HCT116 (cell line): Measurements from ENCODE around the gene C1orf116. TPM values are rescaled to one million over a fixed set of nuclear protein-coding genes. Genes with fewer than 3 reads are reported as not detected.
A peak's percentile ranks its signal among the peaks of the same experiment; 100 is the strongest.

ENCODE experiments used
- ATAC-seq: fragments of 200-7000 bp; cut with Tn5 transposase; 2 replicates; pipeline ENCODE4 v1.9.1; 2020; ENCODE audit warnings: mild to moderate bottlenecking, moderate library complexity
- BruUV-seq: library from RNA; stranded (reverse); fragments of 400-500 nt; replicated peaks from 2 replicates; lab custom pipeline; 2021; lab: Mats Ljungman, UMichigan
- CTCF ChIA-PET: fragments of 300-600 bp; sonication (Branson Sonifier 250); formaldehyde crosslinking; loops from one replicate; lab custom pipeline; 2021; ENCODE audit warnings: antibody characterized with exemption; lab: Charles Lee
- POLR2A ChIA-PET: fragments of 300-600, 350-600 bp; sonication (Branson Sonifier 250); formaldehyde crosslinking; loops from one replicate; lab custom pipeline; 2021; ENCODE audit warnings: antibody characterized with exemption; lab: Charles Lee
- RAD21 ChIA-PET, 2 experiments: fragments of 300-600 bp; sonication (Branson Sonifier 250); formaldehyde crosslinking; loops; one replicate each; lab custom pipeline; 2023; ENCODE audit warnings: low total read pairs in 2 of 2; ENCODE audit not compliant: uncharacterized antibody in 2 of 2, unreplicated experiment in 2 of 2, low non-redundant PET in 1 of 2; lab: Charles Lee
- DNase-seq: peaks from one replicate; pipeline ENCODE4 v3.0.0-alpha.2; 2010; ENCODE audit warnings: low read depth, low spot score
- H2AFZ ChIP-seq: fragments of 200-600 bp; shearing (Covaris generic), sonication (generic); 2 replicates; pipeline ENCODE4 v1.6.1; 2017; ENCODE audit warnings: low read depth, mixed run types, mixed read lengths, antibody characterized with exemption, low read length; ENCODE audit not compliant: poor library complexity, severe bottlenecking
- H3K27ac ChIP-seq: 2 replicates; pipeline ENCODE4 v1.5.1; 2012; ENCODE audit warnings: low read depth, low read length
- H3K27me3 ChIP-seq: fragments of 200-600 bp; sonication (generic); 2 replicates; pipeline ENCODE4 v1.6.1; 2016; ENCODE audit warnings: mixed run types, low read length, mixed read lengths; ENCODE audit not compliant: insufficient read depth
- H3K36me3 ChIP-seq, 2 experiments: fragments of 200-500 bp in 1 of 2; fragments of 200-600 bp in 1 of 2; sonication (Bioruptor generic) in 1 of 2; sonication (generic) in 1 of 2; 2 replicates each; pipeline versions ENCODE4 v1.5.1 to v1.6.1; 2014 to 2016; ENCODE audit warnings: low read length in 2 of 2, inconsistent platforms in 1 of 2, mixed read lengths in 1 of 2, mixed run types in 1 of 2; ENCODE audit not compliant: insufficient read depth in 2 of 2, control insufficient read depth in 1 of 2
- H3K4me1 ChIP-seq, 2 experiments: fragments of 200-600 bp in 1 of 2; sonication (generic) in 1 of 2; 2 replicates each; pipeline versions ENCODE4 v1.5.1 to v1.6.1; 2012 to 2017; ENCODE audit warnings: low read length in 2 of 2, inconsistent platforms in 1 of 2, mild to moderate bottlenecking in 1 of 2, mixed read lengths in 1 of 2, mixed run types in 1 of 2, moderate library complexity in 1 of 2; ENCODE audit not compliant: insufficient read depth in 2 of 2, control insufficient read depth in 1 of 2
- H3K4me2 ChIP-seq: fragments of 200-600 bp; sonication (generic); 2 replicates; pipeline ENCODE4 v1.6.1; 2017; ENCODE audit warnings: mixed run types, low read length, mixed read lengths
- H3K4me3 ChIP-seq, 2 experiments: fragments of 200-600 bp in 1 of 2; sonication (generic) in 1 of 2; replicated peaks in 1 of 2; 2 replicates each; pipeline ENCODE4 v1.5.1; 2011 to 2016; ENCODE audit warnings: low read length in 2 of 2, control low read depth in 1 of 2, low read depth in 1 of 2, mild to moderate bottlenecking in 1 of 2, mixed read lengths in 1 of 2, mixed run types in 1 of 2
- H3K79me2 ChIP-seq: fragments of 200-600 bp; sonication (generic); 2 replicates; pipeline ENCODE4 v1.6.1; 2017; ENCODE audit warnings: mild to moderate bottlenecking, mixed run types, low read length, moderate library complexity, mixed read lengths; ENCODE audit not compliant: insufficient read depth
- H3K9ac ChIP-seq: fragments of 200-600 bp; sonication (generic); 2 replicates; pipeline ENCODE4 v1.6.1; 2016; ENCODE audit warnings: low read length, mixed read lengths
- H3K9me2 ChIP-seq: fragments of 200-600 bp; sonication (generic), shearing (Covaris generic); 2 replicates; pipeline ENCODE4 v1.6.1; 2017; ENCODE audit warnings: mixed run types, mild to moderate bottlenecking, moderate library complexity; ENCODE audit not compliant: insufficient read depth
- H3K9me3 ChIP-seq, 2 experiments: fragments of 200-500 bp in 1 of 2; fragments of 200-600 bp in 1 of 2; sonication (Bioruptor generic) in 1 of 2; sonication (generic) in 1 of 2; 2 replicates each; pipeline ENCODE4 v1.6.1; 2014 to 2017; ENCODE audit warnings: low read length in 2 of 2, mixed read lengths in 2 of 2, inconsistent platforms in 1 of 2, low read depth in 1 of 2, mild to moderate bottlenecking in 1 of 2, mixed run types in 1 of 2, moderate library complexity in 1 of 2; ENCODE audit not compliant: control insufficient read depth in 1 of 2, insufficient read depth in 1 of 2
- H4K20me1 ChIP-seq: fragments of 200-600 bp; sonication (generic), shearing (Covaris generic); 2 replicates; pipeline ENCODE4 v1.6.1; 2017; ENCODE audit warnings: mixed run types, mild to moderate bottlenecking, moderate library complexity; ENCODE audit not compliant: insufficient read depth
- ELF1 ChIP-seq: IDR thresholded peaks from 2 replicates; pipeline ENCODE4 v1.6.1; 2012; ENCODE audit warnings: low read depth, borderline replicate concordance
- FOSL1 ChIP-seq: IDR thresholded peaks from 2 replicates; pipeline ENCODE4 v1.6.1; 2012; ENCODE audit warnings: low read depth
- JUND ChIP-seq: IDR thresholded peaks from 2 replicates; pipeline ENCODE4 v1.6.1; 2012
- POLR2A ChIP-seq: IDR thresholded peaks from 2 replicates; pipeline ENCODE4 v1.7.0; 2011; ENCODE audit warnings: borderline replicate concordance; ENCODE audit not compliant: insufficient read depth, insufficient read length; ENCODE audit errors: extremely low read depth
- POLR2AphosphoS5 ChIP-seq: IDR thresholded peaks from 2 replicates; pipeline ENCODE4 v1.6.1; 2011; ENCODE audit warnings: mild to moderate bottlenecking, low read depth, low read length, moderate library complexity
- SIN3A ChIP-seq: IDR thresholded peaks from 2 replicates; pipeline ENCODE4 v1.6.1; 2012; ENCODE audit warnings: low read depth
- TCF7L2 ChIP-seq: IDR thresholded peaks from 2 replicates; pipeline ENCODE4 v1.7.0; 2011; ENCODE audit warnings: borderline replicate concordance, inconsistent platforms; ENCODE audit not compliant: insufficient read depth, insufficient read length; ENCODE audit errors: extremely low read depth
- YY1 ChIP-seq: IDR thresholded peaks from 2 replicates; pipeline ENCODE4 v1.6.1; 2011; ENCODE audit warnings: low read length, low read depth, moderate library complexity, mild to moderate bottlenecking; ENCODE audit not compliant: insufficient replicate concordance; ENCODE audit errors: extremely low read depth
- ZFX ChIP-seq: fragments of 450-650 bp; IDR thresholded peaks from 2 replicates; pipeline ENCODE4 v1.6.1; 2017
- intact Hi-C: fragments of 100-400 bp; cut with micrococcal nuclease; formaldehyde crosslinking; loops from 2 replicates; pipeline ENCODE4 v1.10.0; 2022
- total RNA-seq: library from RNA; stranded (reverse); gene quantifications from one replicate; pipeline ENCODE4 v1.2.1, GENCODE V29; 2021; ENCODE audit not compliant: unreplicated experiment
- TF ChIP-seq, protein P1 (sequence below): IDR thresholded peaks from 2 replicates; pipeline ENCODE4 v1.6.1; 2012; ENCODE audit warnings: low read depth
- TF ChIP-seq, protein P2 (sequence below), 3 experiments: fragments of 200-600 bp in 1 of 3; sonication (generic) in 1 of 3; IDR thresholded peaks in 2 of 3; conservative IDR thresholded peaks in 1 of 3; 2 replicates each; pipeline ENCODE4 v1.5.1; 2012 to 2017; ENCODE audit warnings: low read depth in 2 of 3, low read length in 2 of 3, antibody characterized with exemption in 1 of 3, borderline replicate concordance in 1 of 3, control low read depth in 1 of 3, mild to moderate bottlenecking in 1 of 3, mixed read lengths in 1 of 3, mixed run types in 1 of 3, moderate library complexity in 1 of 3; ENCODE audit not compliant: insufficient read depth in 1 of 3
- TF ChIP-seq, protein P3 (sequence below): IDR thresholded peaks from 2 replicates; pipeline ENCODE4 v1.6.1; 2012

C1orf116 gene
- total RNA-seq, 1 experiment from 2014 or later = 3.6 TPM

DNA sequence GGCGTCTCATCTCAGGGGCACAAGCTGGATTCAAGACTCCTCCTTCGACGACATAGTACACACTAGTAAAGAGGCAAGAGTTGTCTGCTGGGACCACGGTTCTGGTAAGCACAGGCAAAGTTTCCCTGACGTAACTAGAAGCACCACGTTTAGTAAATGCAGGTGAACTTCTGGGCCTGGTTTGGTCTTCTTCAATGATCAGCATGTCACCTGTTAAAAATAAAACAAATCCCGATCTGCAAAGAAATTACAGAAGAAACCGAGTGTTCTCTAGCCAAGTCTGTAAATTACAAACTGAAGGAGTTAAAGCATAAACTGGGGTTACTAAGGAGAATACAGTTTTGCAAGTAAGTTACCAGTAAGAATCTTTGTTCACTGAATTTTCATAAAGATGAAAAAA is 17.0 kb upstream of the C1orf116 start:
- H3K4me3 ChIP-seq = peak overlapping the region; percentile 88 to 90
- no peaks in the 10 kb centered on the region for H3K27me3 ChIP-seq
- TF ChIP-seq POLR2A = no peak
- ATAC-seq (no peak), DNase-seq (no peak)
- BruUV-seq = TSS peak; percentile 32
- H3K36me3 ChIP-seq = peaks cover 14 to 30% of the 10 kb centered on the region in 2 experiments
- no peak overlapping the region for H3K27ac ChIP-seq
- peak overlapping the region; percentile 73 for H3K4me2 ChIP-seq
- ChIA-PET RAD21 (interaction anchor here in 1 of 2 experiments (0.6 kb wide), 1 partner anchor 244 kb away, joined by 3 read pairs; no protein-coding TSS in a partner anchor), CTCF (interaction anchor here (1.1 to 1.2 kb wide), 3 partner anchors 9 to 26 kb away, joined by 4 to 8 read pairs (median 5); partner anchors contain the start of gene C1orf116), POLR2A (no interaction called here)
- H3K9me3 ChIP-seq = no peaks in the 10 kb centered on the region
- H4K20me1 ChIP-seq = peaks cover 8% of the 10 kb centered on the region; the same call in 1 of the 2 replicates
- H2AFZ ChIP-seq = no peak overlapping the region
- intact Hi-C loops = no loop called here
- H3K4me1 ChIP-seq = peaks cover 11 to 29% of the 10 kb centered on the region in 2 experiments
- no peaks in the 10 kb centered on the region for H3K9me2 ChIP-seq
- H3K9ac ChIP-seq = peak overlapping the region; percentile 96
- H3K79me2 ChIP-seq = peaks cover 63% of the 10 kb centered on the region

DNA sequence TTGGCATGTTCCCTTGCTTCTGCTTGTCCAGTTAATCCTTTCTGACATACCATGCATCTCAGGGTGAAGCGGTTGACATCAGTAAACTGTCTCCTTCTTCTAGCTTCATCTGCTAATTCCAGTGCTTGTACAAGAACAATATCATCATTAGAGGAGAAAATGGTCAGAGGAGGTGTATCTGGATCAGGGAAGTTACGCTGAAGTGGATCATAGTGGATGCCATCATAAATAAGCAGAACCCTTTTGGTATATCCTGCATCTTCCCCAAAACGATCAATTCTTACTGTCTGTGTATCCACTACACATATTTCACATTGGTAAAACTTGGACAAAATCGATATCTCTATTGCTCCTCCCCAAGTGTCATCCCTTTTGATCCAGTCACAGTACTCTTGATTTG is 16.5 kb upstream of the C1orf116 start:
- POLR2A ChIA-PET = no interaction called here
- peaks cover 67% of the 10 kb centered on the region for H3K79me2 ChIP-seq
- BruUV-seq = no TSS peak
- TF ChIP-seq ZFX = no peak
- no peak for TF ChIP-seq ELF1
- TF ChIP-seq, protein P1, sequence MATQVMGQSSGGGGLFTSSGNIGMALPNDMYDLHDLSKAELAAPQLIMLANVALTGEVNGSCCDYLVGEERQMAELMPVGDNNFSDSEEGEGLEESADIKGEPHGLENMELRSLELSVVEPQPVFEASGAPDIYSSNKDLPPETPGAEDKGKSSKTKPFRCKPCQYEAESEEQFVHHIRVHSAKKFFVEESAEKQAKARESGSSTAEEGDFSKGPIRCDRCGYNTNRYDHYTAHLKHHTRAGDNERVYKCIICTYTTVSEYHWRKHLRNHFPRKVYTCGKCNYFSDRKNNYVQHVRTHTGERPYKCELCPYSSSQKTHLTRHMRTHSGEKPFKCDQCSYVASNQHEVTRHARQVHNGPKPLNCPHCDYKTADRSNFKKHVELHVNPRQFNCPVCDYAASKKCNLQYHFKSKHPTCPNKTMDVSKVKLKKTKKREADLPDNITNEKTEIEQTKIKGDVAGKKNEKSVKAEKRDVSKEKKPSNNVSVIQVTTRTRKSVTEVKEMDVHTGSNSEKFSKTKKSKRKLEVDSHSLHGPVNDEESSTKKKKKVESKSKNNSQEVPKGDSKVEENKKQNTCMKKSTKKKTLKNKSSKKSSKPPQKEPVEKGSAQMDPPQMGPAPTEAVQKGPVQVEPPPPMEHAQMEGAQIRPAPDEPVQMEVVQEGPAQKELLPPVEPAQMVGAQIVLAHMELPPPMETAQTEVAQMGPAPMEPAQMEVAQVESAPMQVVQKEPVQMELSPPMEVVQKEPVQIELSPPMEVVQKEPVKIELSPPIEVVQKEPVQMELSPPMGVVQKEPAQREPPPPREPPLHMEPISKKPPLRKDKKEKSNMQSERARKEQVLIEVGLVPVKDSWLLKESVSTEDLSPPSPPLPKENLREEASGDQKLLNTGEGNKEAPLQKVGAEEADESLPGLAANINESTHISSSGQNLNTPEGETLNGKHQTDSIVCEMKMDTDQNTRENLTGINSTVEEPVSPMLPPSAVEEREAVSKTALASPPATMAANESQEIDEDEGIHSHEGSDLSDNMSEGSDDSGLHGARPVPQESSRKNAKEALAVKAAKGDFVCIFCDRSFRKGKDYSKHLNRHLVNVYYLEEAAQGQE = no peak
- TF ChIP-seq JUND = no peak
- no peak for TF ChIP-seq POLR2AphosphoS5
- TF ChIP-seq YY1 = no peak
- no peak for TF ChIP-seq SIN3A
- TF ChIP-seq, protein P2, sequence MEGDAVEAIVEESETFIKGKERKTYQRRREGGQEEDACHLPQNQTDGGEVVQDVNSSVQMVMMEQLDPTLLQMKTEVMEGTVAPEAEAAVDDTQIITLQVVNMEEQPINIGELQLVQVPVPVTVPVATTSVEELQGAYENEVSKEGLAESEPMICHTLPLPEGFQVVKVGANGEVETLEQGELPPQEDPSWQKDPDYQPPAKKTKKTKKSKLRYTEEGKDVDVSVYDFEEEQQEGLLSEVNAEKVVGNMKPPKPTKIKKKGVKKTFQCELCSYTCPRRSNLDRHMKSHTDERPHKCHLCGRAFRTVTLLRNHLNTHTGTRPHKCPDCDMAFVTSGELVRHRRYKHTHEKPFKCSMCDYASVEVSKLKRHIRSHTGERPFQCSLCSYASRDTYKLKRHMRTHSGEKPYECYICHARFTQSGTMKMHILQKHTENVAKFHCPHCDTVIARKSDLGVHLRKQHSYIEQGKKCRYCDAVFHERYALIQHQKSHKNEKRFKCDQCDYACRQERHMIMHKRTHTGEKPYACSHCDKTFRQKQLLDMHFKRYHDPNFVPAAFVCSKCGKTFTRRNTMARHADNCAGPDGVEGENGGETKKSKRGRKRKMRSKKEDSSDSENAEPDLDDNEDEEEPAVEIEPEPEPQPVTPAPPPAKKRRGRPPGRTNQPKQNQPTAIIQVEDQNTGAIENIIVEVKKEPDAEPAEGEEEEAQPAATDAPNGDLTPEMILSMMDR (IDR thresholded peaks at IDR 0.05 in 2 of 3, conservative IDR thresholded peaks at IDR 0.05 in 1 of 3; ENCODE audit: borderline replicate concordance in 1 of 3, insufficient read depth in 1 of 3, low read depth in 2 of 3, low read length in 2 of 3) = no peak
- TF ChIP-seq, protein P3, sequence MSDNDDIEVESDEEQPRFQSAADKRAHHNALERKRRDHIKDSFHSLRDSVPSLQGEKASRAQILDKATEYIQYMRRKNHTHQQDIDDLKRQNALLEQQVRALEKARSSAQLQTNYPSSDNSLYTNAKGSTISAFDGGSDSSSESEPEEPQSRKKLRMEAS = no peak
- no peak for TF ChIP-seq TCF7L2
- no peak for TF ChIP-seq FOSL1

More for the DNA sequence above, 16.5 kb upstream of the C1orf116 start:
- Histone ChIP-seq H3K9me2 (no peaks in the 10 kb centered on the region), H3K4me1 (peaks cover 11 to 29% of the 10 kb centered on the region in 2 experiments), H3K36me3 (peaks cover 14 to 30% of the 10 kb centered on the region in 2 experiments), H4K20me1 (peaks cover 8% of the 10 kb centered on the region; the same call in 1 of the 2 replicates), H3K4me2 (peak overlapping the region; percentile 73), H3K27ac (no peak overlapping the region), H3K9me3 (no peaks in the 10 kb centered on the region), H3K27me3 (no peaks in the 10 kb centered on the region), H3K4me3 (peak overlapping the region; percentile 88 to 90; a peak in 3 of 4 replicates), H3K9ac (peak overlapping the region; percentile 96; the same call in 1 of the 2 replicates), H2AFZ (no peak overlapping the region)
- RAD21 ChIA-PET = no interaction called here
- DNase-seq (no peak), ATAC-seq (no peak)
- intact Hi-C loops = no loop called here
- CTCF ChIA-PET = interaction anchor here (1.1 kb wide), 1 partner anchor 27 kb away, joined by 4 read pairs; no protein-coding TSS in a partner anchor
